GM21786 (cell line): ENCODE data around the gene OGDHL.
"Not testable (repeated sequence)": the region's sequence is repeated elsewhere in the genome, so short reads cannot be mapped to it uniquely, and the experiment has no call there.

Experiments
- ATAC-seq: cut with Tn5 transposase; IDR thresholded peaks from one replicate; pipeline ENCODE4 v1.9.1; 2021; ENCODE audit not compliant: unreplicated experiment

Gene OGDHL

DNA sequence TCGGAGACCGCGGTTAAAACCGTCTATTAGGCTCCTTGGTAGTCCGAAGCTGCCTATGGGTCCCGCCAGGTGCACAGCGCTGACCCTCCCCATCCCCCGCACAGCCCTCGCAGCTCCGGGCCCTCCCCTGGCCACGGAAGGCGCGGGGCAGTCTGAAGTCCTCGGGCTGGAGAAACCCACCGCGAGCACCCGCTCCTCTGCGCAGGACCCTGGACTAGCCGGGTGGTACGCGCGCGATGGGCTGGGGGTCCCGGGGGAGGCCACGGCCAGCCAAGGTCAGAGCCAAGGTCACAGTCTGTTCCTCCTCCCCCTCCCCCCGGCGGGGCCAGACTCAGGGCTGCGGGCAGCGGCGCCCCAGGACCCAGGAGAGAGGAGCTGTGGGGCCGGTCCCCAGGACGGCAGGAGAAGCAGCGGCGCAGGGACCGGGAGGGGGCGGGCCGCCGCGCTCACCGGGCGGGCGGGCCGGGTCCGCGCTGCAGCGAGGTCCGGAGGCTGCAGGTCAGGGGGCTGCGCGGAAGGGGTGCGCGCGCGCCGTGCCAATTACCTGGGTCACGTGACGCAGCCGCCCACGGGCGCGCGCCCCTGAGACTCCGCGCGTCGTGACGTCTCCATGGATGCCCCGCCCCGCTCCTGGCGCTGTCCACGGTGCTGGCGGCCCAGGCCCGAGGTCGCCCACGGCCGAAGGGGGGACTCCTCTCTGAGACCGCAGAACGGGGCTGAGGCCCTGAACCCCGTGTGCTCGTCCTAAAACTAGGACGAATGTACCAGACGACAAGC is at the start of gene OGDHL:
TSS of gene OGDHL (minus strand) at position 535 of the 777 bp plus-strand sequence. CDS start 3,731 bp downstream, outside the sequence.
- peak; percentile 55 for ATAC-seq

DNA sequence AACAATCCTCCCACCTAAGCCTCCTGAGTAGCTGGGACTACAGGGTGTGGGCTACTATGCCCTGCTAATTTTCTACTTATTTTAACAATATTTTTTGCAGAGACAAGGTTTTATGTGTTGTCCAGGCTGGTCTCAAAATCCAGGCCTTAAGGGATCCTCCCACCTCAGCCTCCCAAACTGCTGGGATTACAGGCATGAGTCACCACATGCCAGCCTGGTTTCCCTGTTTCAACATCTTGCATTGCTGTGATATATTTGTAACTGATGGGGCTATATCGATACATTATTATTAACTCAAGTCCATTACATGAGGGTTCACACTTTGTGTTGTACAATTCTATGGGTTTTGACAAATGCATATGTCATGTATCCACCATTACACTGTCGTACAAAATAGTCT is 41.9 kb upstream of the OGDHL start:
- ATAC-seq = no peak

DNA sequence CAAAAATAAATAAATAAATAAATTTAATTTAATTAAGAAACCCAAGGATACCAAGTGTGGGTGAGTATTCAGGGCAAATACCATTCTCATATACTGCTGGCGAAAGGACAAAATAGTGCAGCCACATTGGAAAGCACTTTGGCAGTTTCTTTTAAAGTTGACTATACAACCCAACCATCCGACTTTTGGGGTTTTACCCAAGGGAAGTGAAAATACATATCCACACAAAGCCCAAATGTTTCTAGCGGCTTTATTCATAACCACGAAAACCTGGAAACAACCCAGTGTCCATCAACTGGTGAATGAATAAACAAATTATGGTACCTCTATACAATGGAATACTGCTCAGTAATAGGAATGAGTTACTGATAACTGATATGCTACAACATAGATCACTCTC is 36.2 kb upstream of the OGDHL start:
- ATAC-seq = no peak

DNA sequence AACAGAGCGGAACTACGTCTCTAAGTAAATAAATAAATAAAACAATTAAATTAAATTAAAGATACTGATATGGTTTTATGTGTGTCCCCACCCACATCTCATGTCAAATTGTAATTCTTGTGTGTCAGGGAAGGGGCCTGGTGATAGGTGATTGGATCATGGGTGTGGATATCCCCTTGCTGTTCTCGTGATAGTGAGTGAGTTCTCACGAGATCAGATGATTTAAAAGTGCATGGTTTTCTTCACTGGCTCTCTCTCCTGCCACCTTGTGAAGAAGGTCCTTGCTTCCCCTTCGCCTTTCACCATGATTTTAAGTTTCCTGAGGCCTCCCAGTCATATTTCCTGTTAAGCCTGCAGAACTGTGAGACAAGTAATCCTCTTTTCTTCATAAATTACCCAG is 29.0 kb upstream of the OGDHL start:
- ATAC-seq = no peak

DNA sequence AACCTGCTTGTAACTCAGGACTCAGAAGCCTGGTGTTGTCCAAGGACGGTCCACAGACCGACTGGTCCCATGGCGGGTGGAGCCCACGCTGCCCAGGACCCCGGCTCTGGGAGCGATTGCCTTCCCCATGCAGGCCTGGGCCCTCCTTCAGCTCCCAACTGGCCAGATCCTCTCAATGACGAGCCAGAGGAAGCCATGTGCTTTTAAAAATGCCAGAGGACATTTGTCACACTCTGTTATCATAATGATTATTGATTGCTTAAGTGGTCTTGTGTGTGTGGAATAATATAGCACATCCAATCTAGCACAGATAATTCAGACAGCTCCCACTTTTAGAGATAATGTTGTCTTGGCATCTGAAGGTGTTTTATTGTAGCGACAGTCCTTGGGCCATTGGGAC is 22.6 kb upstream of the OGDHL start:
- ATAC-seq = no peak

DNA sequence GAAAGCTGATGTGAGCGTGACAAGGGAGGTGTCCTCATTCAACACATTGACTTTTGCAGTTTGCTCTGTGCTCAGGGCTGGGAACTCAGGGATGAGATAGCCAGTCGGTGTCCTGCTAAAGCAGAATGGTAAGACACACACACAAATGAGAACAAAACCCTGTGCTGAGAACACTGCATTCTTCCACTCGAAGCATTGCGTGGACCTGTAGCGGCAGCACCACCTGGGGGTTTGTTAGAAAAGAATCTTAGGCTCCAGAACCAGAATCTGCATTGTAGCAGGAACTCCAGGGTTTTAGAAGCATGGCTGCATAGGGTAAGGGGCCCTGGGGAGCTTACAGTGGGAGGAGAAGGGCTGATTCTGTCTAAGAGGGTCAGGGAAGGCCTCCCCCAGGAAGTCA is 21.5 kb upstream of the OGDHL start:
- ATAC-seq = no peak

DNA sequence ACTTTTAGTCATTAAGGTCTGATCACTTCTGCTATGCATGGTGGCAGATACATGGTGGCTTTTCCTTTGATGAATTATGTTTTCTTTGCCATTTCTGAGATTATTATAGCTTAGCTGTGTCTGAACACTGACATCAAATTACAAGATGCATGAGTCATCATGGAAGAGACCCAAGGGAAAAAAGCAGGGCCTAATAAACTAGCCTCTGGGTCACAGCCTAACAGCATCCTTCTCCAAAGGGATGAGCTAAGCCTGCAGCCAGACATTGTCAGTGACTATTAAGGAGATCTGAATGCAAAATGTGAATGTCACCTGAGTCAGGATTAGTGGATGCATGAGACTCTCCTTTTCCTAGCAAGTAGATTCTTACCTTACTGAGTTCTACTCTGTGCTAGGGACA is 19.1 kb upstream of the OGDHL start:
- ATAC-seq = no peak

DNA sequence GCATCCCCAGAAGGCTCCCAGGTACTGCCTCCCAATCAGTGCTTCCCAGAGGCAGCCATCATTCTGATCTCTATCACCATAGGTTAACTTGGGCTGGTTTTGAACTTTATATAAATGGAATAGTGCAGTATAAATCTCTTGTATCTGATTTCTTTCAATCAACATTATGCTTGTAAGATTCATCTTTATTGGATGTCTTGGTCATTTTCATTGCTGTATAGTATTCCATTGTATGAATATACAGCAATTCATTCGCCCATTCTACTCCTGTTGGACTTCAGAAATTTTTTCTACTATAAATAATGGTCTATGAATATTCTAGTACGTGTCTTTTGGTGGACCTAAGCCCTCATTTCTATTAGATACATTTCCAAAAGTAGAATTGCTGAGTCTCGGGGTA is 16.1 kb upstream of the OGDHL start:
- ATAC-seq = no peak

DNA sequence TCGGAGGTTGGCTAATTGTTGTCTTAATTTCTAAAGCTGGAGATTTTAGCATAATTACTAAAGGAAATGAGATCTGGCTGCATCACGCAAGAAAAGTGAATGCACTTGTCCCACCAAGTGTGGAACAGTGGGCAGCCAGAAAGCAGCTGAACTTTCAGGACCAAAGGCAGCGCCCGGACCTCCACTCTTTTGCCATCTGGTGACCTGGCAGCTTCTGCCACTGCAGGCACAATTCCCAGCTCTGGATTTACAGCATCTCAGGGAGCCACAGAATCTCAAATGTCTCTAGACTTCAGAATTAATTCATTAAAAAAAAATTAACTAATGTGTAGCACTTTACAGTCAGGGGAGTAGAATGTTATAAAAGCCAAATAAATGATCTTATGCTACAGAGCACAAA is 14.7 kb upstream of the OGDHL start:
- no peak for ATAC-seq

DNA sequence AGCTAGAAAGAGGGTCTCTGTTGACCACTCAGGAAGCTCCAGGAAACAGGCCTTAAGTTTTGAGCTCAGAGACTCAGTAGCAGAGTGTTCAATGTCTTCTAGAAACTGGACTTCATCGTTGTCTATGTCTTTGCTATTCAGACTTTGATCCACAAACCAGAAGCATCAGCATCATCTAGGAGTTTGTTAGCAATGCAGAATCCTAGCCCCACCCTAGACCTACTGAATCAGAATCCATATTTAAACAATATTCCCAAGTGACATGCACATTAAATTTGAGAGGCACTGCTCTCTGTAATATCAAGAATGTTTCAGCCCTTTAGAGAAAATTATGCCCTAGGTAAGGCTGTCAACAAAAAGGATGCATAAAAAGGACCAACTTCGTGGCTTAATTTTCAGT is 12.9 kb upstream of the OGDHL start:
- ATAC-seq = no peak

DNA sequence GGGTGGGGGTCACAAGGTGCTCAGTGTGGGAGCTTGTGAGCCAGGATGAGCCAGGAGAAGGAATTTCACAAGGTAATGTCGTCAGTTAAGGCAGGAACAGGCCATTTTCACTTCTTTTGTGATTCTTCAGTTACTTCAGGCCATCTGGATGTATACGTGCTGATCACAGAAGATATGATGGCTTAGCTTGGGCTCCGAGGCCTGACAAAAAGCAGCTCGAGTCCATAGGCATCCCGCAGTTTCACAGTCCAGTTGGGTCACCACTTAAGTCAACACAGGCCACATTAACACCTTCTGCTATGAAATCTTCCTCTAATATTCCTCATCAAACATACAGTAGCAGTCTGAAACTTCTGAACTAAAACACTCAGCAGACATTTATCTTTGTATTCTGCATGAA is 10.8 kb upstream of the OGDHL start:
- not testable (repeated sequence) for ATAC-seq

DNA sequence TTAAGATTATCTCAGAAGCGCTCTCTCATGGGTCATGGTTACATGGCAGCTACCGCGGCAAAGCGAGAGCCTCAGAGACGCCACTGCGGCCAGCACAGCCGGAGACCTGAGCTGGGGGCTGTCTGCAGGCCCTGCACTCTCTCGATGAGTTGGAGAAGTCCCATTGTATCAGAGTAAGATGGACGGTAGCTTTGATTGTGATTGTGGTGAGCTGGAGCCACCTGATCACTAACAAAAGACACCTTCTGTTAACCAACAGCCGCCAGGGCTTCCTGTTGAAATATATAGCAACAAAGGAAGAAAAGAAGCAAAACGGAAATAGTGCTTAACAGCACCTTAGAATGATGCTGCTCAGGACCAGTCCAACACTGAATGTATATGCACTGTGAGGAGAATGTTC is 8.9 kb upstream of the OGDHL start:
- ATAC-seq = not testable (repeated sequence)

DNA sequence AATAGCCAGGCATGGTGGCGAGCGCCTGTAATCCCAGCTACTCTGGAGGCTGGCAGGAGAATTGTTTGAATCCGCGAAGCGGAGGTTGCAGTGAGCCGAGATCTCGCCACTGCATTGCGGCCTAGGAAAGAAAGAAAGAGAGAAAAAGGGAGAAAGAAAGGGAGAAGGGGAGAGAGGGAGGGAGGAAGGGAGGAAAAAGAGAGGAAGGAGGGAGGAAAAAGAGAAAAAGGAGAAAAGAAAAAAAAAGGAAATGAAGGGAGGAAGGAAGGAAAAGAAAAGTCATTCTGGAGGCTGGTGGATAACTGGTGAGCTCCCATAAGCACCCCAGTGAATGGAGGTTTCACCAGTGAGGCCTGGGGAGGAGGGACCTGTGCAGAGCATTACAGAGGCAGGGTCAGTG is 7.6 kb upstream of the OGDHL start:
- no peak for ATAC-seq

DNA sequence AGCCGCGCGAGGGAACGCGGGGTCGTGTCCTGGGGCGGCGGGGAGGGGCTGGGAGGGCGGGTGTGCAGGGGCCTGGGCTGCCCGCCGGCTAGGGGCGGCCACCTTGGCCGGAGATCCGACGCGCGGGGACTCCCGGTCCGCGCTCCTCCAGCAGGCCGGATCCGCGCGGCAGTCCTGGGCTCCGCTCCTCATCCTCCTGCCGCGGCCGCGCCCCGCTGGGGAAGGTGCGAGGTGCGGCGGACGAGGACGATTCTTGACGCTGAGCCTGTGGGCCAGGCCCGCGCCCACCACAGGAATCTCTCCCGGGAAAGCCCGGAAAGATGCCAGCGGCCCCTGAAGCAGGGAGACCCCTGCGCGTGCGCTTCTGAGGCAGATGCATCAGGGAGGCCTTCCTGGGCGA is 6.6 kb upstream of the OGDHL start:
- no peak for ATAC-seq

DNA sequence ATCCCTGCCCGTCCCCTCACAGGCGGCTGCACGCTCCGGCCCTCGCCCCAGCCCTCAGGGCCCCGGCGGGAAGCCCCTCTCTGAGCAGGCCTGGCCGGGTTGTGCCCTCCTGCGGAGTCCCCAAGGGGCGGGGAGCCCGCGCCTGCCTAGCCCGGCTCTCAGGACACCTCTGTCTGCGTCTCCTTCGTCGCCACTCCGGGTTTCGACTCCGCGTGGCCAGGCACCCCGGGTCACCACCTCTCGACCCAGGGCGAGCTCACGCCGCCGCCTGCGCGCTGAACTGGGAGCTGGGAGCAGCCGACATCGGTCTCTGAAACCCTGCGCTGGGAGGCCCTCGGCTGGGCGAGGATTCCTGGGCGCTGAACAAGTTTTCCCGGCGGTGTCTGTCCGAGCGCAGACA is 6.2 kb upstream of the OGDHL start:
- ATAC-seq = no peak

DNA sequence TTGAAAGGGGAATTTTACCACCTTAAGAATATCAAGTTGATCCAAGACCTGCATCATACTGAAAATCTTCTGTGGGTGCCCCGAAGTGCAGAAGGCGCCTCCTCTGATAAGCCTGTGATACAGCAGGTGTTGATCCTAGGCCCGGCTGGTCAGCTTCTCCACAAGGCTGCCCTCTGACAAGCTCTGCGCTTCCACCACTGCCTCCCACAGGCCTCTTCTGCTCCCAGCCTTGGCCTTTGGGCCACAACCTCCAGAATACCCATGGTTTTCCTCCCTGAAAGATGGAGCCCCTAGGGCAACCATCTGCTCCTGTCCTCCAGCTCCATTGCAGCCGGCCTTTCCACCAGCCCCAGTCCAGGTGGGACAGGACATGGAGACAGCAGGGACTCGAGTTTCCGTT is 5.6 kb upstream of the OGDHL start:
- ATAC-seq = no peak

DNA sequence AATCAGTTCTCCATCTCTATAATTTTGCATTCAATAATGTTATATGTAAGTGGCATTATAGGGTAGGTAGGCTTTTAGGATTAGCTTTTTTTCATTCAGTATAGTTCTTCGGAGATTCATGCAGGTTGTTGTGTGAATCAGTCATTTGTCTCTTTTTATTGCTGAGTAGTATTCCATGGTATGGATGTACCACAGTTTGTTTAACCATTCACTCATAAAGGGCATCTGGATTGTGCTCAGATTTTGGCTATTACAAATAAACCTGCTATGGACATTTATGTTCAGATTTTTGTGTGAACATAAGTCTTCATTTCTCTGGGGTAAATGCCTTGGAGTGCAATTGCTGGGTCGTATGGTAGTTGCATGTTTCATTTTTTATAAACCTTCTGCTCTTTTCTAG is 4.4 kb upstream of the OGDHL start:
- ATAC-seq = no peak

DNA sequence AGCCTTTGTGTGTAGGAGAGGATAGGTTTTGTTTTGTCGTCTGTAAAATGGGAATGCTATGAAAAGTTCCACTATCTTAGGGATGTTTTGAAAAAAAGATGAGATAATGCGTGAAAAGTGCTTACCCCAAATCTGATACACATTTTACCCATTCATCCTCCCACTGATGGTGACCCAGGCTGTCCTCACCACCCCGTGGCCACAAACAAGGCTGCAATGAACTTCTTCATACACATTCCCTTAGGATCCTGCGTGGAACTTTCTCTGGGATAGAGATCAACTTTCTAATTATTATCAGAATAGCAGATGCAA is 399 bp upstream of the OGDHL start:
- no peak for ATAC-seq

DNA sequence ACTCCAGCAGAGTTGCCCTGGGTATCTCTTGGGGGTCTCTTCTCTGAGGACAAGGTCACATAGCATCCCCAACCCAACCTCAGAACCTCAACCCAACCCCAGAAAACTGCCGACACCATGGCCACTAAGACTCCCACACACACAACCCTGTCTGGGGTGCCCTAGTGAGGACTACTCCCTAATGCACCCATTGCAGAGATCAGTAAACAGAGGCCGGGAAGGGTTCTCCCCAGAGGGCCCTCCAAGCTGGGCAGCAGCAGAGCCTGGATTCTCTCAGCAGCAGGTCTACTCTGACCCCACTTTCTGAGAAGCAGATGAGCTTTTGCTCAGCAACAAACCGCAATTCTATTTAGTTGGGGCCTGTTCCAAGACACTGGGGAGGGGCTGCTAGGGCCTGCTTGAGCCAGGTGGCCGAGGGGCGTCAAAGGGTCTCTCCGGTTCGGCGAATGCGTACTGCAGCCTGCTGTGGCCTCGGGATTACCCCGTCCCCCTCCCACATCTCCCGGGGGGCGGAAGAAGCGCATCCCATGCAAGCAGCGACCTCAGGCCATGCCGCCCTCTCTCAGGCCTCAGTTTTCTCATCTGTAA is 828 bp downstream of the OGDHL start:
- no peak for ATAC-seq

DNA sequence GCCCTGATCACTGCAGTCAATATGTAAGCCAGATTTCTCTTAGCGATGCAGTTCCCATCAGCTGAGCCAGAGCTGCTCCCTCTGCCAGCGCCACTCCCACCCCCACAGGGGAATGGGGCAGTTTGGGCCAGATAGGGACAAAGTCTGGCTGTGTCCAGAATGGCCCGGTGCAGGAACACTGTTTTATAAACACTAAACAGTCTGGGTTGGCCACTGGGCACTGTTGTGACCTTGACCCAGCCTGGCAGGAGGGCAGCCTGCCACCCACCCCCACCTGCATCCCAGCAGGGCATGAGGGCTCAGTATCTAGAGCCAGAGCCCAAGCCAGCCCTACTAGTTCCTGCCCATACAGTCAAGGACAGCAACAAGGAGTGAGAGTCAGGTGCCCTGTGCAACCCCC is 1.3 kb downstream of the OGDHL start:
- ATAC-seq = no peak

DNA sequence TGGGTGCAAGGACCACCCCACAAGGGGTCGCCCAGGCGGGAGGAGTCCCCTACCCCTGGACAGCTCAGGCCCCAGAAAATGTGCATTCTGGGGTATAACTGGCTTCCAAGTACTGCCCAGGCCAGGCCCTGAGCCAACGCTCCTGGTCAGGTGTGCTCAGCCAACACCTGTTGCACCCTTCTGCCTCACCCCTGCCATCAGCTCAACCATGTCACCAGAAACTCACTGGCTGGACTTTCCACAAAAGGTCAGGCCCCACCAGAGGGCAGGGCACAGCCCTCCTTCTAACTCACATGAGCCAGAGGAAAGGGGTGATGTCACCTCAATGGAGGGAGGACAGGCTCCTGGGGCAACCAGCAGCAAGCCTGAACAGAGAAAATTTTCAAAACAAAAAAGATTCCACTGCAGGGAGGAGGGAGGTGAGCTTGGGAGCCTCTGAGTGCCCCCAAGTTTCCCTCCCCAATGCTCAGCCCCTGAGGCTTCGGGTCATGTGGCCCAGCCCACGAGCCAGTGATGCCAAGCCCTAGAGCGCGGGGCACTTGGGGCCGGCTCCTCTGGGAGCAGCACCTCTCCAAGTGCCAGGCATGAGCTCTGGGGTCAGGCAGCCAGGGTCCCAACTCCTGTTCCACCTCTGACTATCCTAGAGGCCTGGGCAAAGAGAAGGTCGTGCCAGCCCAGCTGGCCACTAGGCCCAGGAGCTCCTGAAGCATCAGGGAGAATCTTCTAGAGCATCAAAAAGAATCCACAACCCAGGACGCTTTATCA is 2.2 kb downstream of the OGDHL start:
- ATAC-seq = no peak

DNA sequence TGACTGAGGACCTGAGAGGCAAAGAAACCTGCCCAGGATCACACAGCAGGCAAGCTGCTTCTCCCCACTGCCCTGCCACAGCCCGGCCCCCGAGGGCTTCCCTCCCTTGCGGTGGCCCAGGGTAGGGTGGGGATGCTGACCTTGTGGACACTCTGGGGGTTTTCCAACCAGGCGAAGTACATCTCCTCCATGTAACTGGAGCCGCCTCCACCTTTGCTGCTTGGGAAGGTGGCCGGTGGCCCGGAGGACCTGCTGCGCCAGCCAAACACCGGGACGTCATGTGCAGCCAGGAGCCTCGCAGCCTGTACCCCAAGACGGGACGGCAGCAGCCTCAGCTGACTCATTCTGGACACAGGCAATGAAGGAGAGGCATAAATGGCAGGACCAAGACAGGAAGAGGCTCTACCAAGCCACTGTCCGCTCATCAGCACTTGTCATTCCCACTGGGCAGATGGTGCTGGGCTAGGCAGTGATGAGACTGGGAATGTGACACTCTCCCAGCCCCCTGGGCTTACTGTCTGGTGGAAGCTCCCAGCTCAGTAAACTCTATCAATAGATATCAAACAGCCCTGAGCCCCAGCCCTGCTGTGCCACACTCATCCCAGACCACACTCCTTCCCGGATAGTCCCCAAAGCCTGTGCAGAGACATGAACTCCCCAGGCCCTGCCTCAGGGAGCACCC is 3.7 kb downstream of the OGDHL start:
- no peak for ATAC-seq
